ENCODE data around the gene PVRIG. TPM values are rescaled to one million over a fixed set of nuclear protein-coding genes. Genes with fewer than 3 reads are reported as not detected.
"Not testable (repeated sequence)": the region's sequence is repeated elsewhere in the genome, so short reads cannot be mapped to it uniquely, and the experiment has no call there.

Gene PVRIG
- total RNA-seq, 1 donor from 2014 or later = not detected

DNA sequence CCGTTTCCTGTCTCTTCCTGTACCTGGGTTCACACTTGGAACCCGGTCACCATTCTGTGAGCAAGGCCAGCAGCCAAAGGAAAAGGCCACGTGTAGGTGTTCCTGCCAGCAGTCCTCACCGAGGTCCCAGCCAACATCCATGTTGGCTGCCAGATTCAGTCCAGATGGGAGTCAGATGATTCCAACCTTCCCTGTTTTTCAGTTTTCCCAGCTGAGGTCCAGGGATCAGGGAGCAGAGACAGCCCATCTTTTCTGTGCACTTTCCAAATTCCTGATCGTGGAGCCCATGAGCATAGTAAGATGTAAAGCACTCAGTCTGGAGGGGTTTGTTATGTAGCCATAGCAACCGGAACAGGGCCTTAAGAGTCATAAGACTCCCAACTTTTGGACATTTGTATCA, 3.9 kb upstream of the PVRIG start:
- Mint-ChIP-seq H3K27ac (peak overlapping the region; percentile 59), H3K4me3 (ENCODE audit: low read depth) (no peak overlapping the region), H3K36me3 (ENCODE audit: insufficient read depth) (no peaks in the 10 kb centered on the region), H3K27me3 (peaks cover 2% of the 10 kb centered on the region), H3K4me1 (ENCODE audit: low read depth) (peaks cover 4% of the 10 kb centered on the region), H3K9me3 (ENCODE audit: low read depth) (no peaks in the 10 kb centered on the region)
- DNase-seq (ENCODE audit: low spot score, unreplicated experiment) = no peak
- TF ChIP-seq, protein P1, sequence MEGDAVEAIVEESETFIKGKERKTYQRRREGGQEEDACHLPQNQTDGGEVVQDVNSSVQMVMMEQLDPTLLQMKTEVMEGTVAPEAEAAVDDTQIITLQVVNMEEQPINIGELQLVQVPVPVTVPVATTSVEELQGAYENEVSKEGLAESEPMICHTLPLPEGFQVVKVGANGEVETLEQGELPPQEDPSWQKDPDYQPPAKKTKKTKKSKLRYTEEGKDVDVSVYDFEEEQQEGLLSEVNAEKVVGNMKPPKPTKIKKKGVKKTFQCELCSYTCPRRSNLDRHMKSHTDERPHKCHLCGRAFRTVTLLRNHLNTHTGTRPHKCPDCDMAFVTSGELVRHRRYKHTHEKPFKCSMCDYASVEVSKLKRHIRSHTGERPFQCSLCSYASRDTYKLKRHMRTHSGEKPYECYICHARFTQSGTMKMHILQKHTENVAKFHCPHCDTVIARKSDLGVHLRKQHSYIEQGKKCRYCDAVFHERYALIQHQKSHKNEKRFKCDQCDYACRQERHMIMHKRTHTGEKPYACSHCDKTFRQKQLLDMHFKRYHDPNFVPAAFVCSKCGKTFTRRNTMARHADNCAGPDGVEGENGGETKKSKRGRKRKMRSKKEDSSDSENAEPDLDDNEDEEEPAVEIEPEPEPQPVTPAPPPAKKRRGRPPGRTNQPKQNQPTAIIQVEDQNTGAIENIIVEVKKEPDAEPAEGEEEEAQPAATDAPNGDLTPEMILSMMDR (IDR thresholded peaks at IDR 0.05; ENCODE audit: unreplicated experiment) = no peak

DNA sequence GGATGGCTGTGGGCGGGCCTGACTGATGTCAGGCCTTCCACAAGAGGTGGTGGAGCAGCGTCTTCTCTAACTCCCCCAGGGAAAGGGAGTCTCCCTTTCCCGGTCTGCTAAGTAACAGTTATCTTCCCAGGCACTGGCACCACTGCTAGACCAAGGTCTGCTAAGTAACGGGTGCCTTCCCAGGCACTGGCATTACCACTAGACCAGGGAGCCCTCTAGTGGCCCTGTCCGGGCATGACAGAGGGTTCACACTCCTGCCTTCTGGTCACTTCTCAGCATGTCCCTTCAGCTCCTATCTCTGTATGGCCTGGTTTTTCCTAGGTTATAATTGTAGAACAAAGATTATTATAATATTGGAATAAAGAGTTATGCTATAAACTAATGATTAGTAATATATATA, 1.8 kb upstream of the PVRIG start:
- not testable (repeated sequence) for H3K9me3 Mint-ChIP-seq (ENCODE audit: low read depth); H3K27ac Mint-ChIP-seq; H3K4me1 Mint-ChIP-seq (ENCODE audit: low read depth); H3K36me3 Mint-ChIP-seq (ENCODE audit: insufficient read depth); H3K4me3 Mint-ChIP-seq (ENCODE audit: low read depth); H3K27me3 Mint-ChIP-seq
- DNase-seq (ENCODE audit: low spot score, unreplicated experiment) = peak; percentile 76
- TF ChIP-seq, protein P1 (IDR thresholded peaks at IDR 0.05; ENCODE audit: unreplicated experiment) = peak; percentile 61

DNA sequence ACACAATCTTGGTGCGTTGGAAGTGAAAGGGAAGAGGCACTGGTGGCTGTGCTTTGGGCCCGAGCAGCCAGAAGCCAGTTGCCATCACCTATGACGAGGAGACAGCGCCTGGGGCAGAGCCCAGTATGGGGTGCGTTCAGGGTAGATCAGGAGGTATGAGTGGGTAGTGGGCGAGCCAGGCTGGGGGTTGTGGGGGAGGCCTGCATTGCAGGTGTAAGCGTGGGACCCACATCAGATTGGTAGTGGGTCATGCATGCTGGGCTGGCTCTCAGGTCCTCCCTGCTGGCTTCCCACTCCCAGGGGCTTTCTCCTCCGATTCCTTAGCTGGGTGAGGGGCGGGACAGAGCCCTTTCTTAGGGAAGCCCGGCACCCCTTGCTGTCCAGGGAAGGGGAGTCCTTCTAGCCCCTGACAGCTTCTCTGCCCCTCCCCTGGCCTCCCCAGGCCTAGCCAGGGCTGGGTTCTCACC, 445 bp upstream of the PVRIG start:
- H3K27ac Mint-ChIP-seq = no peak overlapping the region

DNA sequence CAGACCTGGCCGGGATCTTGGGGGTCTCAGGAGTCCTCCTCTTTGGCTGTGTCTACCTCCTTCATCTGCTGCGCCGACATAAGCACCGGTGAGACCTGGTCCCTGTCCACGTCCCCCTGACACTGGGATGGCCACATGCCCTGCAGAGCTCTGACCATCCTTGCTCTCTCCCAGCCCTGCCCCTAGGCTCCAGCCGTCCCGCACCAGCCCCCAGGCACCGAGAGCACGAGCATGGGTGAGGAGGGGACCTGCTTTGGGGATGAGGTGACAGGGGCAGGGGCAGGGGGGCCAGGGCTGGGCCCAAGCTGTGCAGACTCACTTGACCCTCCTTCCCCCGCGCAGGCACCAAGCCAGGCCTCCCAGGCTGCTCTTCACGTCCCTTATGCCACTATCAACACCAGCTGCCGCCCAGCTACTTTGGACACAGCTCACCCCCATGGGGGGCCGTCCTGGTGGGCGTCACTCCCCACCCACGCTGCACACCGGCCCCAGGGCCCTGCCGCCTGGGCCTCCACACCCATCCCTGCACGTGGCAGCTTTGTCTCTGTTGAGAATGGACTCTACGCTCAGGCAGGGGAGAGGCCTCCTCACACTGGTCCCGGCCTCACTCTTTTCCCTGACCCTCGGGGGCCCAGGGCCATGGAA, 959 bp downstream of the PVRIG start:
- Mint-ChIP-seq H3K36me3 (ENCODE audit: insufficient read depth) (peaks cover 3% of the 10 kb centered on the region), H3K27ac (no peak overlapping the region), H3K4me3 (ENCODE audit: low read depth) (no peak overlapping the region), H3K27me3 (no peaks in the 10 kb centered on the region), H3K4me1 (ENCODE audit: low read depth) (no peaks in the 10 kb centered on the region), H3K9me3 (ENCODE audit: low read depth) (no peaks in the 10 kb centered on the region)
- TF ChIP-seq, protein P1 (IDR thresholded peaks at IDR 0.05; ENCODE audit: unreplicated experiment) = no peak
- no peak for DNase-seq (ENCODE audit: low spot score, unreplicated experiment)

More for the DNA sequence above, 445 bp upstream of the PVRIG start:
- Mint-ChIP-seq H3K4me1 (ENCODE audit: low read depth) (peaks cover 1% of the 10 kb centered on the region), H3K4me3 (ENCODE audit: low read depth) (no peak overlapping the region), H3K27me3 (no peaks in the 10 kb centered on the region), H3K9me3 (ENCODE audit: low read depth) (no peaks in the 10 kb centered on the region), H3K36me3 (ENCODE audit: insufficient read depth) (peaks cover 3% of the 10 kb centered on the region)
- TF ChIP-seq, protein P1 (IDR thresholded peaks at IDR 0.05; ENCODE audit: unreplicated experiment) = no peak
- DNase-seq (ENCODE audit: low spot score, unreplicated experiment) = no peak

DNA sequence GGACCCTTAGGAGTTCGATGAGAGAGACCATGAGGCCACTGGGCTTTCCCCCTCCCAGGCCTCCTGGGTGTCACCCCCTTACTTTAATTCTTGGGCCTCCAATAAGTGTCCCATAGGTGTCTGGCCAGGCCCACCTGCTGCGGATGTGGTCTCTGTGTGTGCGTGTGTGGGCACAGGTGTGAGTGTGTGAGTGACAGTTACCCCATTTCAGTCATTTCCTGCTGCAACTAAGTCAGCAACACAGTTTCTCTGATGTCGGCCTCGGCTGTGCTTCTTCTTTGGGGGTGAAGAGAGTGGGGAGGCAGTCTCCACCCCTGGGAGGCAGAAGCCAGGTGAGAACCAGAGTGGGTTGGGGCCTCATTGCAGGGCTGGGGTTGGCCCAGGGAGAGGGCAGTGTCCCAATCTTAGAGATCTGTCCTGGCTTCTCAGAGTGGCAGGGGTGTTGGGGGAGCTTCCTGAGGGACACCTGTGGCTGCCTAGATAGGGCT, 1.5 kb downstream of the PVRIG start:
- TF ChIP-seq, protein P1 (IDR thresholded peaks at IDR 0.05; ENCODE audit: unreplicated experiment) = no peak

More for the DNA sequence above, 1.5 kb downstream of the PVRIG start:
- Mint-ChIP-seq H3K4me3 (ENCODE audit: low read depth) (no peak overlapping the region), H3K27ac (peak overlapping the region; percentile 80), H3K36me3 (ENCODE audit: insufficient read depth) (peaks cover 3% of the 10 kb centered on the region), H3K4me1 (ENCODE audit: low read depth) (no peaks in the 10 kb centered on the region), H3K27me3 (no peaks in the 10 kb centered on the region), H3K9me3 (ENCODE audit: low read depth) (no peaks in the 10 kb centered on the region)
- no peak for DNase-seq (ENCODE audit: low spot score, unreplicated experiment)

Measured in progenitor cell of endocrine pancreas (in vitro differentiated cells).